GM10847 (cell line): ENCODE results near the gene STEAP1B.

Experiments used
- POLR2A ChIP-seq: IDR thresholded peaks from 2 replicates; pipeline ENCODE4 v1.6.1; 2011; ENCODE audit not compliant: insufficient read length; ENCODE audit errors: extremely low read depth

Gene STEAP1B

GRCh38 chr7:22386206-22386858 lies 113.7 kb downstream of the STEAP1B start:
- TF ChIP-seq POLR2A = no peak

- TF ChIP-seq POLR2A = no peak
Measured at GRCh38 chr7:22385326-22385725, 114.7 kb downstream of the STEAP1B start.

GRCh38 chr7:22380333-22380732 lies 119.7 kb downstream of the STEAP1B start:
- TF ChIP-seq POLR2A = no peak

GRCh38 chr7:22378199-22378980 lies 121.6 kb downstream of the STEAP1B start:
- no peak for TF ChIP-seq POLR2A

- TF ChIP-seq POLR2A = no peak
Measured at GRCh38 chr7:22377703-22378102, 122.3 kb downstream of the STEAP1B start.

GRCh38 chr7:22375359-22376048 lies 124.5 kb downstream of the STEAP1B start:
- TF ChIP-seq POLR2A = no peak

GRCh38 chr7:22373911-22374310 lies 126.1 kb downstream of the STEAP1B start:
- TF ChIP-seq POLR2A = no peak

- no peak for TF ChIP-seq POLR2A
Measured at GRCh38 chr7:22373388-22373787, 126.6 kb downstream of the STEAP1B start.

- TF ChIP-seq POLR2A = no peak
Measured at GRCh38 chr7:22372863-22373262, 127.1 kb downstream of the STEAP1B start.

GRCh38 chr7:22371878-22372277 lies 128.1 kb downstream of the STEAP1B start:
- TF ChIP-seq POLR2A = no peak
